A549 (cell line): ENCODE data around the gene KPTN. TPM values are rescaled to one million over a fixed set of nuclear protein-coding genes. Genes with fewer than 3 reads are reported as not detected.

Experiments used
- ATAC-seq, 2 experiments: fragments of 200-7000 bp in 1 of 2; fragments of >200 bp in 1 of 2; cut with Nextera tagmentation in 1 of 2; cut with Tn5 transposase in 1 of 2; 3 replicates each; pipeline versions ENCODE4 v1.8.0 to v1.9.1; 2018 to 2020; ENCODE audit warnings: mild to moderate bottlenecking in 1 of 2, moderate library complexity in 1 of 2
- CTCF ChIA-PET: fragments of 300-600 bp; sonication (Branson Sonifier 250); formaldehyde crosslinking; extraction: SDS; loops from one replicate; lab custom pipeline; 2021; ENCODE audit warnings: antibody characterized with exemption, inconsistent platforms; lab: Yijun Ruan, JAX
- POLR2A ChIA-PET: fragments of 350-600 bp; formaldehyde crosslinking; extraction: SDS; loops from one replicate; lab custom pipeline; 2021; ENCODE audit warnings: antibody characterized with exemption, inconsistent platforms; lab: Yijun Ruan, JAX
- DNase-seq, 2 experiments: peaks; one replicate each; pipeline versions ENCODE4 v3.0.0 to v3.0.0-alpha.2; 2011 to 2016; ENCODE audit warnings: low read depth in 1 of 2, low spot score in 1 of 2
- FAIRE-seq: peaks from 2 replicates; lab custom pipeline; 2011; peaks lifted over from hg19 to GRCh38; lab: Jason Lieb, UNC
- H3K27ac ChIP-seq, 2 experiments: fragments of >200 bp; sonication (Bioruptor Twin); formaldehyde crosslinking; 3 replicates each; pipeline ENCODE4 v1.5.1; 2016 to 2017
- H3K4me1 ChIP-seq: fragments of >200 bp; sonication (Bioruptor Twin); formaldehyde crosslinking; 3 replicates; pipeline ENCODE4 v1.6.1; 2016
- H3K4me2 ChIP-seq: fragments of >200 bp; sonication (Bioruptor Twin); formaldehyde crosslinking; 3 replicates; pipeline ENCODE4 v1.6.1; 2016
- H3K4me3 ChIP-seq: fragments of >200 bp; sonication (Bioruptor Twin); formaldehyde crosslinking; 3 replicates; pipeline ENCODE4 v1.5.1; 2016
- H3K9me3 ChIP-seq: fragments of >200 bp; sonication (Bioruptor Twin); formaldehyde crosslinking; 3 replicates; pipeline ENCODE4 v1.6.1; 2016
- BHLHE40 ChIP-seq: IDR thresholded peaks from 2 replicates; pipeline ENCODE4 v1.6.1; 2012; ENCODE audit warnings: low read depth, low read length, inconsistent platforms
- CHD2 ChIP-seq: fragments of 150-350 bp; IDR thresholded peaks from 2 replicates; pipeline ENCODE4 v1.6.1; 2014; ENCODE audit warnings: low read length; ENCODE audit not compliant: partially characterized antibody
- EHMT2 ChIP-seq: fragments of 200-600 bp; sonication (generic); IDR thresholded peaks from 2 replicates; pipeline ENCODE4 v1.6.1; 2016; ENCODE audit warnings: antibody characterized with exemption, low read depth, mild to moderate bottlenecking, moderate library complexity
- EP300 ChIP-seq, 2 experiments: fragments of >200 bp; sonication (Bioruptor Twin); formaldehyde crosslinking; IDR thresholded peaks; 2 replicates in 1 of 2; 3 replicates in 1 of 2; pipeline ENCODE4 v1.6.1; 2016 to 2017
- GATA3 ChIP-seq: IDR thresholded peaks from 2 replicates; pipeline ENCODE4 v1.6.1; 2012; ENCODE audit warnings: borderline replicate concordance
- HDAC2 ChIP-seq: fragments of 200-600 bp; sonication (generic); IDR thresholded peaks from 2 replicates; pipeline ENCODE4 v1.6.1; 2016
- KDM1A ChIP-seq: fragments of 200-600 bp; sonication (generic); IDR thresholded peaks from 2 replicates; pipeline ENCODE4 v1.6.1; 2016; ENCODE audit warnings: low read depth, mild to moderate bottlenecking
- NPAS2 ChIP-seq: fragments of 250-450 bp; sonication (Bioruptor Pico); IDR thresholded peaks from 2 replicates; pipeline ENCODE4 v1.8.0; 2022; ENCODE audit warnings: mild to moderate bottlenecking, moderate library complexity, borderline replicate concordance
- POLR2AphosphoS2 ChIP-seq: conservative IDR thresholded peaks from 2 replicates; pipeline ENCODE4 v1.6.1; 2012; ENCODE audit warnings: low read length, improper control_type of control experiment, inconsistent platforms
- SREBF2 ChIP-seq: fragments of 450-650 bp; IDR thresholded peaks from 2 replicates; pipeline ENCODE4 v1.6.1; 2014; ENCODE audit warnings: mild to moderate bottlenecking, moderate library complexity
- WGBS: methylation state at CpG from one replicate; pipeline ENCODE4 v1.1.6; 2017; ENCODE audit errors: missing lambda C conversion rate; 5-methylcytosine and 5-hydroxymethylcytosine counted together
- polyA plus RNA-seq, 4 experiments: library from polyadenylated mRNA; depleted of rRNA in 3 of 4; stranded (reverse); fragments of >200 nt; fragmentation: RNase III in 1 of 4; extraction: RNeasy Plus Mini Kit Qiagen cat#74134 plus additional on column Dnase treatment in 1 of 4; gene quantifications; 2 replicates in 3 of 4; 3 replicates in 1 of 4; pipeline ENCODE4 v1.2.3, GENCODE V29; 2011 to 2017
- TF ChIP-seq, protein P1 (sequence below): fragments of 150-350 bp; IDR thresholded peaks from 2 replicates; pipeline ENCODE4 v1.6.1; 2014; ENCODE audit warnings: low read depth, mild to moderate bottlenecking, low read length
- TF ChIP-seq, protein P2 (sequence below): fragments of >200 bp; sonication (Bioruptor Twin); formaldehyde crosslinking; IDR thresholded peaks from 3 replicates; pipeline ENCODE4 v1.6.1; 2016
- TF ChIP-seq, protein P3 (sequence below): fragments of 200-600 bp; sonication (generic); IDR thresholded peaks from 2 replicates; pipeline ENCODE4 v1.6.1; 2016; ENCODE audit warnings: antibody characterized with exemption, mild to moderate bottlenecking, moderate library complexity
- TF ChIP-seq, protein P4 (sequence below): IDR thresholded peaks from 2 replicates; pipeline ENCODE4 v1.6.1; 2012

Gene KPTN
- polyA plus RNA-seq, 2 of the 4 experiments (the other 2 are of a cell fraction), result 10.6 to 20.6 TPM

DNA sequence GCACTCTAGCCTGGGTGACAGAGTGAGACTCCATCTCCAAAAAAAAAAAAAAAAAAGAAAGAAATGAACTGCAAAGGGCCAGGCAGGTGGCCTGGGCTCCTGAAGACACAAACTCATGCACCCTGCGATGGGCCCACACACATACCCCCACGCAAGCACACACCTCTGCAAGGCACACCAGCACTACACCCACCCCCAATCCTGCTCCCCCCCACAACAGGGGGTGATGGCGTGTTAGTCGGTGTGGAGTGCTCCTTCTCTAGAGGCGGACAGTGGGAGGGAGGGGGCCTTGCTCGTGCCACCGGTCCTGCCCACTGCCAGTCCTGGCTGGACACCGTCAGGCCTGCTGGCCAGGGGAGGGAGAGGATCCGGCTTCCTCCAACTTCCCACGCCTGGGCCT, 10.7 kb downstream of the KPTN start:
- Histone ChIP-seq H3K27ac (no peak overlapping the region), H3K4me1 (peaks cover 19% of the 10 kb centered on the region; the same call in 2 of the 3 replicates), H3K4me2 (no peak overlapping the region), H3K9me3 (no peaks in the 10 kb centered on the region), H3K4me3 (no peak overlapping the region)
- FAIRE-seq (no peak), DNase-seq (no peak), ATAC-seq (no peak)
- 88% methylated on average over 8 of the region's 10 CpGs for WGBS
- POLR2A ChIA-PET, result interaction anchor here (0.6 kb wide), 1 partner anchor 11 kb away, joined by 4 read pairs; no protein-coding TSS in a partner anchor
- TF ChIP-seq GATA3, result no peak
- TF ChIP-seq BHLHE40, result no peak
- no peak for TF ChIP-seq EP300 (IDR thresholded peaks at IDR 0.05)
- TF ChIP-seq, protein P1, sequence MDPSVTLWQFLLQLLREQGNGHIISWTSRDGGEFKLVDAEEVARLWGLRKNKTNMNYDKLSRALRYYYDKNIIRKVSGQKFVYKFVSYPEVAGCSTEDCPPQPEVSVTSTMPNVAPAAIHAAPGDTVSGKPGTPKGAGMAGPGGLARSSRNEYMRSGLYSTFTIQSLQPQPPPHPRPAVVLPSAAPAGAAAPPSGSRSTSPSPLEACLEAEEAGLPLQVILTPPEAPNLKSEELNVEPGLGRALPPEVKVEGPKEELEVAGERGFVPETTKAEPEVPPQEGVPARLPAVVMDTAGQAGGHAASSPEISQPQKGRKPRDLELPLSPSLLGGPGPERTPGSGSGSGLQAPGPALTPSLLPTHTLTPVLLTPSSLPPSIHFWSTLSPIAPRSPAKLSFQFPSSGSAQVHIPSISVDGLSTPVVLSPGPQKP, result no peak
- TF ChIP-seq POLR2AphosphoS2, result no peak
- TF ChIP-seq HDAC2, result no peak
- TF ChIP-seq CHD2, result no peak
- no peak for TF ChIP-seq NPAS2 (CRISPR knock-in tag)
- TF ChIP-seq, protein P2, sequence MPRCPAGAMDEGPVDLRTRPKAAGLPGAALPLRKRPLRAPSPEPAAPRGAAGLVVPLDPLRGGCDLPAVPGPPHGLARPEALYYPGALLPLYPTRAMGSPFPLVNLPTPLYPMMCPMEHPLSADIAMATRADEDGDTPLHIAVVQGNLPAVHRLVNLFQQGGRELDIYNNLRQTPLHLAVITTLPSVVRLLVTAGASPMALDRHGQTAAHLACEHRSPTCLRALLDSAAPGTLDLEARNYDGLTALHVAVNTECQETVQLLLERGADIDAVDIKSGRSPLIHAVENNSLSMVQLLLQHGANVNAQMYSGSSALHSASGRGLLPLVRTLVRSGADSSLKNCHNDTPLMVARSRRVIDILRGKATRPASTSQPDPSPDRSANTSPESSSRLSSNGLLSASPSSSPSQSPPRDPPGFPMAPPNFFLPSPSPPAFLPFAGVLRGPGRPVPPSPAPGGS, result no peak
- no peak for TF ChIP-seq SREBF2
- no peak for TF ChIP-seq KDM1A
- TF ChIP-seq, protein P3, sequence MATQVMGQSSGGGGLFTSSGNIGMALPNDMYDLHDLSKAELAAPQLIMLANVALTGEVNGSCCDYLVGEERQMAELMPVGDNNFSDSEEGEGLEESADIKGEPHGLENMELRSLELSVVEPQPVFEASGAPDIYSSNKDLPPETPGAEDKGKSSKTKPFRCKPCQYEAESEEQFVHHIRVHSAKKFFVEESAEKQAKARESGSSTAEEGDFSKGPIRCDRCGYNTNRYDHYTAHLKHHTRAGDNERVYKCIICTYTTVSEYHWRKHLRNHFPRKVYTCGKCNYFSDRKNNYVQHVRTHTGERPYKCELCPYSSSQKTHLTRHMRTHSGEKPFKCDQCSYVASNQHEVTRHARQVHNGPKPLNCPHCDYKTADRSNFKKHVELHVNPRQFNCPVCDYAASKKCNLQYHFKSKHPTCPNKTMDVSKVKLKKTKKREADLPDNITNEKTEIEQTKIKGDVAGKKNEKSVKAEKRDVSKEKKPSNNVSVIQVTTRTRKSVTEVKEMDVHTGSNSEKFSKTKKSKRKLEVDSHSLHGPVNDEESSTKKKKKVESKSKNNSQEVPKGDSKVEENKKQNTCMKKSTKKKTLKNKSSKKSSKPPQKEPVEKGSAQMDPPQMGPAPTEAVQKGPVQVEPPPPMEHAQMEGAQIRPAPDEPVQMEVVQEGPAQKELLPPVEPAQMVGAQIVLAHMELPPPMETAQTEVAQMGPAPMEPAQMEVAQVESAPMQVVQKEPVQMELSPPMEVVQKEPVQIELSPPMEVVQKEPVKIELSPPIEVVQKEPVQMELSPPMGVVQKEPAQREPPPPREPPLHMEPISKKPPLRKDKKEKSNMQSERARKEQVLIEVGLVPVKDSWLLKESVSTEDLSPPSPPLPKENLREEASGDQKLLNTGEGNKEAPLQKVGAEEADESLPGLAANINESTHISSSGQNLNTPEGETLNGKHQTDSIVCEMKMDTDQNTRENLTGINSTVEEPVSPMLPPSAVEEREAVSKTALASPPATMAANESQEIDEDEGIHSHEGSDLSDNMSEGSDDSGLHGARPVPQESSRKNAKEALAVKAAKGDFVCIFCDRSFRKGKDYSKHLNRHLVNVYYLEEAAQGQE, result no peak
- CTCF ChIA-PET, result interaction anchor here (0.7 to 8.6 kb wide), 5 partner anchors 10 to 240 kb away, joined by 3 to 58 read pairs (median 4); partner anchors contain the start of gene KPTN

DNA sequence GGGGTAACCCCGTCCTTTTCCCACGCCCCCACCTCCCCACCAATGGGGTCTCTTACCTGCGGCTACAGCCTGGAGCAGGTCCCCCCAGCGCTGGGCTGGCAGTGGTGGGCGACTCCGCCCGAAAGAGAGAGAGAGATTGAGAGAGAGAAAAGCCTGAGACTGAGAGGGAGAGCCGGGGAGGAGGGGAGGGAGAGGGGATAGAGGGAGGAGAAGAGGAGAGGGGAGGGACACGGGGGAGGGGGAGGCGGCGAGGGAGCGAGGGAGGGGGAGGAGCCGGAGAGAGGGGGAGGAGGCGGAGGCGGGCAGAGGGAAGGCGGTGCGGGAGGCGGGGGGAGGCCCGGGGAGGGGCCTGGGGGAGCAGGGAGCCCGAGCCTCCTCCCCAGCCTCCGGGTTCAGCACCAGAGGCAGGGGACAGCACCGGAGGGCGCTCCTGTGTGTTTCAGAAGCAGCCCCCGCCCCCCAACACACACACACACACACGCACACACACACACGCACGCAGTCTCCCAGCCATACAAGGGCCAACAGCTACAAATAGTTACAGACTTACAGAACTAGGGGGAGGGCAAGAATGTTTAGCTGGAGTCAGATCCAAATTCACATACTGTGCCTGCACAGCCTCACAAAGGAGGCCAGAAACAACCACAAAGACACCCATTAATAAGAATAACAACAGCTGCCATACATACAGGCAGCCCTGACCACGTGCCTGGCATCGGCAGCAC, 12.1 kb downstream of the KPTN start, which contains the start of gene SLC8A2:
TSS of gene SLC8A2 (minus strand) at position 161 of the 725 bp plus-strand sequence. CDS start 5,490 bp downstream, outside the sequence.
- POLR2A ChIA-PET, result no interaction called here
- CTCF ChIA-PET, result interaction anchor here (0.9 to 8.6 kb wide), 3 partner anchors 12 to 318 kb away, joined by 4 to 58 read pairs (median 31); partner anchors contain the start of gene KPTN
- FAIRE-seq (no peak), DNase-seq (peak; percentile 75 to 76), ATAC-seq (peak; percentile 17 to 56; a peak in 5 of 6 replicates)
- TF ChIP-seq, protein P3, result peak; percentile 89
- TF ChIP-seq, protein P4, sequence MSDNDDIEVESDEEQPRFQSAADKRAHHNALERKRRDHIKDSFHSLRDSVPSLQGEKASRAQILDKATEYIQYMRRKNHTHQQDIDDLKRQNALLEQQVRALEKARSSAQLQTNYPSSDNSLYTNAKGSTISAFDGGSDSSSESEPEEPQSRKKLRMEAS, result 0 out of 2 replicates have a peak, but pooled peaks have one; percentile 24
- 0 out of 2 replicates have a peak, but pooled peaks have one; percentile 50 for TF ChIP-seq EHMT2
- no peak for TF ChIP-seq GATA3
- Histone ChIP-seq H3K4me1 (peaks cover 19% of the 10 kb centered on the region; the same call in 2 of the 3 replicates), H3K27ac (peak within 1 kb of the TSS in 1 of 2 experiments; percentile 69; a peak in 2 of 6 replicates), H3K4me2 (peak within 1 kb of the TSS; percentile 97), H3K9me3 (no peaks in the 10 kb centered on the region), H3K4me3 (peak within 1 kb of the TSS; percentile 41)
- 18% methylated on average over 17 of the region's 29 CpGs for WGBS
